Gastrocnemius medialis (tissue), 4 donors: ENCODE results near the gene HSP90B1. TPM values are rescaled to one million over a fixed set of nuclear protein-coding genes. Genes with fewer than 3 reads are reported as not detected.

ENCODE experiments used
- ATAC-seq, 2 donors: fragments of 150-250 bp; one replicate each; pipeline ENCODE4 v1.9.1; 2016
- DNase-seq, 2 donors: peaks; one replicate each; pipeline ENCODE4 v3.0.0-alpha.2; 2019
- H3K27ac ChIP-seq, 4 donors: fragments of 200-600 bp; sonication (generic); 1 replicate in 1 of 4; 2 replicates in 3 of 4; pipeline ENCODE4 v1.5.1; 2016 to 2018; ENCODE audit warnings: mild to moderate bottlenecking in 2 of 4, moderate library complexity in 1 of 4
- H3K27me3 ChIP-seq, 3 donors: fragments of 200-600 bp; sonication (generic) in 2 of 3; 1 replicate in 1 of 3; 2 replicates in 2 of 3; pipeline versions ENCODE4 v1.5.1 to v1.6.0; 2016 to 2019; ENCODE audit warnings: mild to moderate bottlenecking in 1 of 3, moderate library complexity in 1 of 3
- H3K36me3 ChIP-seq, 2 donors: fragments of 200-600 bp; sonication (generic) in 1 of 2; one replicate each; pipeline ENCODE4 v1.5.1; 2017 to 2018
- H3K4me1 ChIP-seq, 2 donors: fragments of 200-600 bp; sonication (generic) in 1 of 2; one replicate each; pipeline ENCODE4 v1.5.1; 2016 to 2017; ENCODE audit warnings: mild to moderate bottlenecking in 2 of 2
- H3K4me3 ChIP-seq, 4 donors: fragments of 200-600 bp; sonication (generic) in 3 of 4; 1 replicate in 1 of 4; 2 replicates in 3 of 4; pipeline ENCODE4 v1.5.1; 2016 to 2019; ENCODE audit warnings: mild to moderate bottlenecking in 2 of 4
- H3K9me3 ChIP-seq, 3 donors: fragments of 200-600 bp; sonication (generic) in 2 of 3; 1 replicate in 1 of 3; 2 replicates in 2 of 3; pipeline ENCODE4 v1.5.1; 2016 to 2019
- POLR2A ChIP-seq, 2 donors: fragments of 450-650 bp; IDR thresholded peaks; one replicate each; pipeline ENCODE4 v1.6.1; 2017; ENCODE audit warnings: antibody characterized with exemption in 2 of 2, mild to moderate bottlenecking in 2 of 2, moderate library complexity in 2 of 2
- in situ Hi-C, 4 donors: fragments of 200-750 bp; cut with MboI; loops; one replicate each; pipeline versions ENCODE4 v1.15.0 to v1.8.0; 2017; ENCODE audit warnings: low sequenced_read_pairs in 4 of 4
- intact Hi-C: fragments of 100-400 bp; cut with DNase I; formaldehyde crosslinking; loops from one replicate; pipeline ENCODE4 v1.15.1; 2023; ENCODE audit warnings: low total_unique reads
- total RNA-seq, 4 donors: library from RNA; depleted of rRNA; stranded (reverse); fragments of >200 nt; gene quantifications; one replicate each; pipeline versions ENCODE4 v1.1.0 to v1.2.3, GENCODE V29; 2016
- TF ChIP-seq, protein P1 (sequence below), 5 experiments: fragments of 450-650 bp in 3 of 5; fragments of 200-600 bp in 2 of 5; sonication (generic) in 2 of 5; IDR thresholded peaks in 4 of 5; conservative IDR thresholded peaks in 1 of 5; 1 replicate in 4 of 5; 2 replicates in 1 of 5; pipeline ENCODE4 v1.5.1; 2016 to 2019; ENCODE audit warnings: antibody characterized with exemption in 5 of 5, mild to moderate bottlenecking in 3 of 5, moderate library complexity in 3 of 5

Gene HSP90B1
- total RNA-seq, 4 donors from 2014 or later = 60.3 to 94.8 (median 79.3) TPM

DNA sequence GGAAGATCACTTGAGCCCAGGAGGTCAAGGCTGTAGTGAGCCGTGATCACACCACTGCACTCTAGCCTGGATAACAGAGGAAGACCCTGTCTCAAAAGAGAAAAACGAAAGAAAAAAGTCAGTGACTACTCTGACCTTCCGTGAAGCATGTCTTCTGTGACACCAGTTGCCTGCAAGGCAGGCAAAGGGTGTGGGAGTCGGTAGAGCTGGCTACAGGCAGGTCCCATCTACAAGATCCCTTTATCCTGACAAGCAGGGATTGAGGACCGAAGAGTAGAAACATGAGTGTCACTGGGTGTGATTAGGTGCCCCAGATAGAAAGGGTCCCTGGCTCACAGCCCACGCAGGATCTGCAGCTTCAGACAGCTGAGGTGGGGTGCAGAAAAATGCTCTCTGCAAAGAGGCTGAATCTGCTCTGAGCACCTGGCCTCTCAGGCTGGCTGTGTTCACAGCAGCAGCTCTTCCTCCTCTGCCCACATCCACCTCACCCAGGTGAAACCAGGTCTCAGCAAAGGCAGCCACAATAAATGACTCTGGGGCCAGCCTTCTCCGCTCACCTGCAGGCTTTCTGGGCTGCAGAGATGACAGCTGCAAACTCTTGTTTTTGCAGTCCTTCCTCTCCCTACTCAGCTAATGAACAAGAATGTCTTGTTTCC lies 28.6 kb upstream of the HSP90B1 start:
- no peaks in the 10 kb centered on the region for H3K4me1 ChIP-seq
- no peak overlapping the region for H3K27ac ChIP-seq
- ATAC-seq (no peak), DNase-seq (no peak)
- no peaks in the 10 kb centered on the region for H3K9me3 ChIP-seq
- H3K4me3 ChIP-seq = no peak overlapping the region
- intact Hi-C loops (no loop called here), in situ Hi-C loops (no loop called here)
- no peaks in the 10 kb centered on the region for H3K27me3 ChIP-seq
- H3K36me3 ChIP-seq = no peaks in the 10 kb centered on the region
- no peak for TF ChIP-seq POLR2A (IDR thresholded peaks at IDR 0.05)
- TF ChIP-seq, protein P1, sequence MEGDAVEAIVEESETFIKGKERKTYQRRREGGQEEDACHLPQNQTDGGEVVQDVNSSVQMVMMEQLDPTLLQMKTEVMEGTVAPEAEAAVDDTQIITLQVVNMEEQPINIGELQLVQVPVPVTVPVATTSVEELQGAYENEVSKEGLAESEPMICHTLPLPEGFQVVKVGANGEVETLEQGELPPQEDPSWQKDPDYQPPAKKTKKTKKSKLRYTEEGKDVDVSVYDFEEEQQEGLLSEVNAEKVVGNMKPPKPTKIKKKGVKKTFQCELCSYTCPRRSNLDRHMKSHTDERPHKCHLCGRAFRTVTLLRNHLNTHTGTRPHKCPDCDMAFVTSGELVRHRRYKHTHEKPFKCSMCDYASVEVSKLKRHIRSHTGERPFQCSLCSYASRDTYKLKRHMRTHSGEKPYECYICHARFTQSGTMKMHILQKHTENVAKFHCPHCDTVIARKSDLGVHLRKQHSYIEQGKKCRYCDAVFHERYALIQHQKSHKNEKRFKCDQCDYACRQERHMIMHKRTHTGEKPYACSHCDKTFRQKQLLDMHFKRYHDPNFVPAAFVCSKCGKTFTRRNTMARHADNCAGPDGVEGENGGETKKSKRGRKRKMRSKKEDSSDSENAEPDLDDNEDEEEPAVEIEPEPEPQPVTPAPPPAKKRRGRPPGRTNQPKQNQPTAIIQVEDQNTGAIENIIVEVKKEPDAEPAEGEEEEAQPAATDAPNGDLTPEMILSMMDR (IDR thresholded peaks at IDR 0.05 in 4 of 5, conservative IDR thresholded peaks at IDR 0.05 in 1 of 5) = no peak

DNA sequence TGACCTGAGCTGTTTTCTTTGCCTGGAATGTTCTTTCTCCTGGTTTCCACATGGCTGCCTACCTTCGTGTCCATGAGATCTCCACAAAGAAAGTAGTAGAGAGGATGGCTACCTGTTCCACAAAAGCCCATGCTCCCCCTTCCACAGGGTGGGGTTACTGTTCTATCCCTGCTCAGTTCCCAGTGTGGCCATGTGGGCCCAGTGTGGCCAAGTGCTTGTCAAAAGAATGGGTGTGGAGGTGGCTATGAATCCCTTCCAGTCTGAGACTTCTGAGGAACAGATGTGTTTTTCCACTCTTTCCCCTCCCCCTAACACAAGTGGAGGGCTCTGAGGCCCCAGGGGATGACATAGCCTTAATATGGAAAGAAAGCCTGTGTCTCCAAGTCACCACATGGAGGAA lies 26.2 kb upstream of the HSP90B1 start:
- no peak for TF ChIP-seq POLR2A (IDR thresholded peaks at IDR 0.05)
- TF ChIP-seq, protein P1 (IDR thresholded peaks at IDR 0.05 in 4 of 5, conservative IDR thresholded peaks at IDR 0.05 in 1 of 5) = no peak
- intact Hi-C loops = no loop called here
- no peaks in the 10 kb centered on the region for H3K4me1 ChIP-seq
- H3K4me3 ChIP-seq = no peak overlapping the region
- in situ Hi-C loops = no loop called here
- ATAC-seq (no peak), DNase-seq (no peak)
- no peaks in the 10 kb centered on the region for H3K36me3 ChIP-seq
- no peaks in the 10 kb centered on the region for H3K9me3 ChIP-seq
- no peaks in the 10 kb centered on the region for H3K27me3 ChIP-seq
- H3K27ac ChIP-seq = no peak overlapping the region

DNA sequence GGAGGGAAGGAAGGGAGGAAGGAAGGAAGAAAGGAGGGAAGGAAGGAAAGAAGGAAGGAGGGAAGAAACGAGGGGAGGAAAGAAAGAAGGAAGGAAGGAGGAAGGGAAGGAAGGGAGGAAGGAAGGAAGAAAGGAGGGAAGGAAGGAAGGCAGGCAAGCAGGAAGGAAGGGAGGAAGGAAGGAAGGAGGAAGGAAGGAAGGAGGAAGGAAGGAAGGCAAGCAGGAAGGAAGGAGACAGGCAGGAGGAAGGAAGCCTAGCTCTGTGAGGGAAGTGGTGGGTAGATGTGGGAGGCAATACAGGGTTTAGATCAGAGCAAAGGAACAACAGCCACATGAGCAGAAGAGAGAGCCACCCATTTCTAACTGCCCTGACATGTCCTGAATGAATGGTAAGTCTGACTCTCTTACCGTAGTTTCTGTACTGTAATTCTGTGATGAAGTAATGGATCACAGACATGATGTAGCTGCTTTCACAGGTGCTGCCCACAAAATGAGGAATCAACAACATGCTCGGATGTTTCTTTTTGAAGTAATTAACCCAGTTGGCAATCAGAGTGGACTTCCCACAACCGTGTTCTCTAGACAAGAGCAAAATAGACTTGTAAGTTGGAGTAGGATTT lies 24.4 kb upstream of the HSP90B1 start:
- Histone ChIP-seq H3K36me3 (no peaks in the 10 kb centered on the region), H3K4me1 (no peaks in the 10 kb centered on the region), H3K4me3 (no peak overlapping the region), H3K27ac (no peak overlapping the region), H3K27me3 (no peaks in the 10 kb centered on the region), H3K9me3 (no peaks in the 10 kb centered on the region)
- DNase-seq (no peak), ATAC-seq (no peak)
- in situ Hi-C loops (no loop called here), intact Hi-C loops (no loop called here)
- TF ChIP-seq POLR2A (IDR thresholded peaks at IDR 0.05) = no peak
- TF ChIP-seq, protein P1 (IDR thresholded peaks at IDR 0.05 in 4 of 5, conservative IDR thresholded peaks at IDR 0.05 in 1 of 5) = no peak

DNA sequence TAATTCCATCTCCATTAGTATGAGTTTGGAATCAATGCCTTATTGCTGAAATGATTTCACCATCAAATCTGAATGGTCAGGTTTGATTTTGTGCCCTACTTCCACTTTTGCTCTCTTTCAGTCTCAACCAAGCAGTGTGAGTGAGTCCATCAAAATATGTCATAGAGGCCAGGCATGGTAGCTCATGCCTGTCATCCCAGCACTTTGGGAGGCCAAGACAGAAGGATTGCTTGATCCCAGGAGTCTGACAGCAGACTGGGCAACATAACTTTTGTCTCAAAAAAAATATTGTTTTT lies 22.0 kb upstream of the HSP90B1 start:
- DNase-seq = no peak
- Histone ChIP-seq H3K4me3 (no peak overlapping the region), H3K9me3 (no peaks in the 10 kb centered on the region), H3K36me3 (no peaks in the 10 kb centered on the region), H3K27ac (no peak overlapping the region), H3K4me1 (peaks cover 6 to 12% of the 10 kb centered on the region in 2 donors), H3K27me3 (no peaks in the 10 kb centered on the region)
- intact Hi-C loops = no loop called here
- in situ Hi-C loops = no loop called here
- TF ChIP-seq, protein P1 (IDR thresholded peaks at IDR 0.05 in 4 of 5, conservative IDR thresholded peaks at IDR 0.05 in 1 of 5) = no peak
- TF ChIP-seq POLR2A (IDR thresholded peaks at IDR 0.05) = no peak
- no peak for ATAC-seq

DNA sequence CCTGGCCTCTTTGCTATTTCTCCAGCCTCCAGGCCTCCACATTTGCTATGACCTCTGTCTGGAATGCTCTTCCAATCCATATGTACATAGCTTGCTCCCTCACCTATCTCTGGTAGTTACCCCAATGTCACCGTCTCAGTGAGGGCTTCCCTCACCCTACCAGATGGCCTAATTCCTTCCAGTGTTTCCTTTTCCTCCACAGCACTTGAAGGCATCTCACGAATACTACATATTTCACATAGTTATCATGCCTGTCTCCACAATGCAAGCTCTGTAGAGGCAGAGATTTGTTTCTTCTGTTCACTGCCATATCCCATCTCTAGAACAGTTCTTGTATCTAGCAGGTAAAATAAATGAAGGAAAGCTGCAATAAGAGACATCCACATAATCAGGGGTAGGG lies 21.3 kb upstream of the HSP90B1 start:
- H3K27ac ChIP-seq = no peak overlapping the region
- in situ Hi-C loops = no loop called here
- H3K36me3 ChIP-seq = no peaks in the 10 kb centered on the region
- no peaks in the 10 kb centered on the region for H3K27me3 ChIP-seq
- intact Hi-C loops = no loop called here
- TF ChIP-seq, protein P1 (IDR thresholded peaks at IDR 0.05 in 4 of 5, conservative IDR thresholded peaks at IDR 0.05 in 1 of 5) = no peak
- no peak for TF ChIP-seq POLR2A (IDR thresholded peaks at IDR 0.05)
- no peak for ATAC-seq
- H3K9me3 ChIP-seq = no peaks in the 10 kb centered on the region
- DNase-seq = no peak
- peaks cover 6 to 12% of the 10 kb centered on the region in 2 donors for H3K4me1 ChIP-seq
- no peak overlapping the region for H3K4me3 ChIP-seq
